ENCODE data around the gene MEP1B.

DNA sequence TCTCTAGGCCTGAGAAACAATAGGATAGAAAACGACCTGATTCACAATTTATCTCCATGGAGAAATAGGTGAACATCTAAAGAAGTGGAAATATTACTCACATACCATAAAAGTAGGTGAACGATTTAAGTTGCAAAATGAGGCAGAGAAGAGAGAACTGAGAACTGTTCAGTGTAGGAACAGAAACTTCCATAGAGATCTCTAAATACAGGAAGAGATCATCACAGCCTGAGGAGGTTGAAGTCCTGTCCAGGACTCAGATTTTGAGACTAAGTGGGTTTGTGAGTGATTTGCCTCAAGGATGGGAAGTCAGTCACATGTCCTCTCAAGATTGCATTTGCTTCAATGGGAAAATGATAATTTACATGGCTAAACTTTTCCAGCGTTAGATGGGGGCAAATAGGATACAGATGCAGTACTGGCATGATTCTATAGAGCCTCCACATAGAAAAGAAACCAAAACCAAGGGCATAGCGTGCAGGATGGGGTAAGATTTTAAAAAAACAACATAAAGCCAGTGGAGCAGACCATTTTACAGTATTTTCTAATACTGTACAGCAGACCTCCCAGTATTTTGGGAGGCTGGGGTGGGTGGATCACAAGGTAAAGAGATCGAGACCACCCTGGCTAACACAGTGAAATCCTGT lies 68.8 kb downstream of the MEP1B start:
- TF ChIP-seq CTCF (IDR thresholded peaks at IDR 0.05) (no peak), JUND (IDR thresholded peaks at IDR 0.05) (no peak), NFIC (IDR thresholded peaks at IDR 0.05; ENCODE audit: borderline replicate concordance) (no peak), SIN3A (IDR thresholded peaks at IDR 0.05; ENCODE audit: borderline replicate concordance, low read depth, low read length) (no peak)

Data from SK-N-SH (cell line).